Glomerular visceral epithelial cell (primary cell): ENCODE results near the gene HSD17B2.
"Not testable (repeated sequence)": the region's sequence is repeated elsewhere in the genome, so short reads cannot be mapped to it uniquely, and the experiment has no call there.

Source experiments
- DNase-seq: peaks from one replicate; pipeline ENCODE4 v3.0.0-alpha.2; 2016; ENCODE audit errors: extremely low spot score

HSD17B2 gene

GRCh38 chr16:82034981-82035612 is at the start of gene HSD17B2:
Gene HSD17B2 (plus strand): TSS chr16:82035253. CDS start chr16:82035425, 172 bp downstream.
- peak; percentile 82 for DNase-seq

GRCh38 chr16:81987121-81987520 is 47.9 kb upstream of the HSD17B2 start:
- no peak for DNase-seq

- no peak for DNase-seq
These were observed 47.3 kb upstream of the HSD17B2 start for GRCh38 chr16:81987706-81988105.

GRCh38 chr16:81992859-81993258 is 42.2 kb upstream of the HSD17B2 start:
- DNase-seq, result no peak

- no peak for DNase-seq
These were observed 40.6 kb upstream of the HSD17B2 start for GRCh38 chr16:81994485-81994884.

GRCh38 chr16:81995651-81996050 is 39.4 kb upstream of the HSD17B2 start:
- no peak for DNase-seq

GRCh38 chr16:81996664-81997509 is 38.2 kb upstream of the HSD17B2 start:
- peak; percentile 57 for DNase-seq

GRCh38 chr16:81997738-81998137 is 37.3 kb upstream of the HSD17B2 start:
- DNase-seq, result peak; percentile 73

GRCh38 chr16:82002831-82003230 is 32.2 kb upstream of the HSD17B2 start:
- DNase-seq, result no peak

- no peak for DNase-seq
These were observed 30.5 kb upstream of the HSD17B2 start for GRCh38 chr16:82004601-82005000.

- DNase-seq, result no peak
These were observed 29.8 kb upstream of the HSD17B2 start for GRCh38 chr16:82005027-82005830.

- no peak for DNase-seq
These were observed 29.0 kb upstream of the HSD17B2 start for GRCh38 chr16:82006036-82006435.

GRCh38 chr16:82007189-82007588 is 27.9 kb upstream of the HSD17B2 start:
- no peak for DNase-seq

GRCh38 chr16:82008957-82009592 is 26.0 kb upstream of the HSD17B2 start:
- DNase-seq, result no peak

GRCh38 chr16:82009789-82010188 is 25.3 kb upstream of the HSD17B2 start:
- DNase-seq, result not testable (repeated sequence)

GRCh38 chr16:82010649-82011048 is 24.4 kb upstream of the HSD17B2 start:
- no peak for DNase-seq

GRCh38 chr16:82011199-82011641 is 23.8 kb upstream of the HSD17B2 start, which contains the start of gene SDR42E1:
Gene SDR42E1 (minus strand): TSS chr16:82011470. CDS start chr16:82000858, 10,612 bp downstream.
- DNase-seq, result peak; percentile 72

- no peak for DNase-seq
These were observed 21.9 kb upstream of the HSD17B2 start for GRCh38 chr16:82013139-82013538.

- DNase-seq, result peak; percentile 27
These were observed 18.8 kb upstream of the HSD17B2 start for GRCh38 chr16:82016263-82016662.

- no peak for DNase-seq
These were observed 18.1 kb upstream of the HSD17B2 start for GRCh38 chr16:82016964-82017363.

GRCh38 chr16:82017911-82018568 is 17.0 kb upstream of the HSD17B2 start:
- no peak for DNase-seq
